GM21423 (cell line): ENCODE data around the gene CYGB.
A peak's percentile ranks its signal among the peaks of the same experiment; 100 is the strongest.

Experiments
- ATAC-seq: cut with Tn5 transposase; IDR thresholded peaks from one replicate; pipeline ENCODE4 v1.9.1; 2021; ENCODE audit warnings: mild to moderate bottlenecking, moderate library complexity; ENCODE audit not compliant: unreplicated experiment

Gene CYGB

DNA sequence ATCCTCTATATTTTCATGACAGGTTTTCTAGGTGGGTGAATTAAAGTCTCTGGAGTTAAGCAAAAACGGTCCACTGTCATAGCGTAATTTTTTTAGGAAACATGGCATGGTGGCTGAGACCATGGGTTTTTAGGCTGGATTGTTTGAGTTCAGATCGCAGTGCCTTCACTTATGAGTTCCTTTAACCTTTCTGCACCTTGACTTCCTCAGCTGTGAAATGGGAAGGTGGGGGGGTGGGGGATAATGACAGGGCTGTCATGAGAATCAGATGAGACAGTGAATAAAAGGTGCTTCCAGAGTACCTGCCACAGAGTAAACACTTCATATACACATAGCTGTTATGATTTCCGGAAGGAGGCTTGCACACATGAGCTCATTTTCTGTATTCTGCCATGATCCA lies 14.2 kb upstream of the CYGB start:
- no peak for ATAC-seq

- no peak for ATAC-seq
Observed at GRCh38 chr17:76550712-76551615, 13.5 kb upstream of the CYGB start.

DNA sequence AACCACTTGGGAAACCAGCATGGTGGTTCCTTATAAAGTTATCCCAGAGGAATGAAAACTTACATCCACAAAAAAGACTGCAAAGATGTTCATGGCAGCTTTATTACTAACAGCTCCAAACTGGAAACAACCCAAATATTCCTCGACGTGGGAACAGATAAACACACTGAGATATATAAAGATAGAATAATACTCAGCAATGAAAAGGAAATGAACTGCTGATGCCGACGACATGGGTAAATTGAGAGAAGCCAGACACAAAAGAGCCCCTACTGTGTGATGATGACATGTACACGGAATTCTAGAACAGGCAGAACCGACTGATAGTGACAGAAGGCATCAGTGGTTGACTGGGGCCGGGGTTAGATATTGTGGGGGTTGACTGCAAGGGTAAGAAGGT lies 12.0 kb upstream of the CYGB start:
- no peak for ATAC-seq

DNA sequence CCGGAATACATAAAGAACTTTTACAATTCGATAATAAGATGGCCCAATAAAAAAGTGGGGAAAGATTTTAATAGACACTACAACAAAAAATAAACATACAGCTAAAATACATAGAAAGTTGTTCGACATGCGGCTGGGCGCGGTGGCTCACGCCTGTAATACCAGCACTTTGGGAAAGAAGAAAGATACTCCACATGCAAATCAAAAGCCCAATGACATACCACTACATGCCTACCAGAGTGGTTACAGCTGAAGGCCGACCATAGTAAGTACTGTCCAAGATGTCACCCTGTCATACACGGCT lies 11.7 kb upstream of the CYGB start:
- ATAC-seq: no peak

GRCh38 chr17:76548378-76549214 lies 11.1 kb upstream of the CYGB start:
- no peak for ATAC-seq

DNA sequence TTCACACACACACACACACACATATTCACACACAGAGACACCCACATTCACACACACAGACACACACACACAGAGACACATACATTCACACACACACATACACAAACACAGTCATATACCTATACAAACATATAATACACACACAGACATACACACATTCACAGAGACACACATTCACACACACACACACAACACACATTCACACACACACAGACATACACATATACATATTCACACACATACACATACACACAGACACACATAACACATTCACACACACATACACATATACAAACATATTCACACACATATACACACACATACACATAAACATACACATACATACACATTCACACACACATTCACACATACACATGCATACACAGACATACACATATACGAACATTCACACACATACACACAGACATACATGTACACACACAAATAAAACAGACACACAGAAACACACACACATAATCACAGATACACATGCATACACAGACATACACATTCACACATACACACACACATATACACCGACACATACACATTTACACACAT lies 10.2 kb upstream of the CYGB start:
- ATAC-seq: no peak

DNA sequence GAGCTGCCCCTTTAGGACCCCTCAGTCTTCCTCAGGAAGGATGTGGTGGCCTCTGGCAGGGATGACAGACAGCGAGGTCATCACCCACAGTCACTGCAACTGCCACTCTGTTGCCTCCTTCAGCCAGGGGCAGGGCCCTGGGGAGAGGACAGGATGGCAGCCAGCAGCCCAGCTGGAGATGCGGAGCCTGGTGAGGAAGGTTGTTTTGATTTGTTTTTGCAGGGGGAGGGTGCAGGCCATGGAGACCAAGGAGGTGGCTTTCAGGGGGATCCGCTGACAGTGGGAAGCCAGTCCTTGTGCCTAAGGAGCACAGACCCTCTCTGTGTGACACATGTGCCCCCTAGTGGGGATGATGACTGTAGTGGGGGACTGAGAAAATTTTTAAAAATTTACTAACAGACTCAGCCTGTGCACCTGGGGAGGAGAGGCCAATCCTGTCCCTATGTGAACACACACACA lies 9.7 kb upstream of the CYGB start:
- peak; percentile 50 for ATAC-seq

DNA sequence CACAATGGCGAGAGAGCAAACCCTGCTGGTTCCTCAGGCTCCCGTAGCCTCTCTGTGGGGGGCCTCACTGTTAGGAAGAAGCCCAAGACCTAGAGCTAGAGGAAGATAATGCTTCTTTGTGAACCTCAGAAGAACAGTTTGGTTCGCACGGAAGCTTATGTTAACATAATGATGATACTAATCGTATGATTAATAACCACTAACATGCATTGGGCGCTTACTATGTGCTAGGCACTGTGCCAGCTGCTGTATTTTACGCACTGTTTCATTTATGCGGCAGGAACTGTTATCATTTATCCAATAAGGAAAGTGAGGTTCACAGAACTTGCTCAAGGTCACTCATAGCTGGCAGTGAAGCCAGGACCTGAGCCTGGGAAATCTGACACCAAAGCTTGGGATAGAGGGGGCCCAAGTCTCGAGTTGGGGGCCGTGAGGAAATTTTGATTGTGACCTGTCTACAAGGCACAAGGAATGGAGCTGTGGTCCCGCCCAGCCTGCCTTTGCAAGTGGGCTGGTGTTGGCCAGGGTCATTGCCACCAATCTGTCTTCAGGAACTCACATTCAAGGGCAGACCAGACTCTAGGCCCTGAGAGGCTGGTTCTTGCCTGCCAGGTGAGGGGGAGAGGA lies 9.2 kb upstream of the CYGB start:
- ATAC-seq: no peak

GRCh38 chr17:76545918-76546555 lies 8.5 kb upstream of the CYGB start:
- no peak for ATAC-seq

- no peak for ATAC-seq
Observed at GRCh38 chr17:76544546-76545365, 7.2 kb upstream of the CYGB start.

- ATAC-seq: no peak
Observed at GRCh38 chr17:76543826-76544545, 6.5 kb upstream of the CYGB start.

GRCh38 chr17:76543482-76543825 lies 5.9 kb upstream of the CYGB start:
- ATAC-seq: no peak

- no peak for ATAC-seq
Observed at GRCh38 chr17:76542984-76543383, 5.5 kb upstream of the CYGB start.

DNA sequence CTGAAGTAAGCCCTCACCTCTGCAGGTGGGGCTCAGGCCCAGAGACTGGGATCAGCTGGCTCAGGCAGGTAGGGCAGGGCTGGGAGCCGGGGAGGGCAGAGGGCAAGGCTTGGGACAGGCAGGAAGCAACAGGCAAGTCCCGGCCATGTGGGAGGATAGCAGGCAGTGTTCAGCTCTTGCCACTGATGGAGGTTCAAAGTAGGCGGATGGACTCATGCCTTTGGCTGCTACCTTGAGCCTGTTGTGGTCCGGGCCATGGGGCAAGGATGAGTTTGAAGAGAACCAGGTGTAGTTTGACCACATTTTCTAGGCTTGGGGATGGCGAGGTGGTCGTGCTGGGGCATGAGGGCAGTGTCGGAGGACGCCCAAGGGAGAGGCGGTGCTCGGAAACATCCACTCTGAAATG lies 5.1 kb upstream of the CYGB start:
- no peak for ATAC-seq

DNA sequence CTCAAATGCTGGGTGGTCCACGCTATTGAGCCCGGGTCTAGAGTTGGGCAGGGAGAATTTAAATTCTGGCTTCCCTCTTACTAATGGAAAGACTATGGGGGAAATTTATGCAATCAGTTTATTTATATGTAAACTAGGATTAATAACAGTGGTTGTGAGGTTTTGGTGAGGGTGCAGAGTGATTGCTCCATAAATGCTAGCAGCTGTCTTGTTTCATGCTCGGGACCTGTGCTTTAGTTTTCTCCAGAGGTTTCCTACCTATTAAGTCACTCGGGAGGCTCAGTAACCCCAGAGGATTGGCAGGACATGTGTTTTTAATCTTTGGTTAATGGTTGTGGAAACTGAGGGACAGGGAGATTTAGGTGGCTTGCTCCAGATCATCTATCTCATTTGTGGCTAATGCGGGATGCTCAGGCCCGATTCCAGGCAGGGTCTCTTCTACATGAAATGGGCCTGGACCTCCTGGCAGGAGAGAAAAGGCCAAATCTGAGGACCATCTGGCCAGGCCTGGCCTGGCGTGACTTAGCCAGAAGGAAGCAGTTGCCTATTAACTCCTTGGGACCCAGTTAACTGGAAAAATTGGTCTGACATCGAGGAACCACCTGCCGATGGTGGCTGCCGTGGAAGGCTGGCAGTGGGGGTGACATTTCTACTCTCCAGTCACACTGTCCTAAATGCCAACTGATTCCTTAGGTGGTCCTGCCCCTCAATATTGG lies 4.4 kb upstream of the CYGB start:
- ATAC-seq: no peak

DNA sequence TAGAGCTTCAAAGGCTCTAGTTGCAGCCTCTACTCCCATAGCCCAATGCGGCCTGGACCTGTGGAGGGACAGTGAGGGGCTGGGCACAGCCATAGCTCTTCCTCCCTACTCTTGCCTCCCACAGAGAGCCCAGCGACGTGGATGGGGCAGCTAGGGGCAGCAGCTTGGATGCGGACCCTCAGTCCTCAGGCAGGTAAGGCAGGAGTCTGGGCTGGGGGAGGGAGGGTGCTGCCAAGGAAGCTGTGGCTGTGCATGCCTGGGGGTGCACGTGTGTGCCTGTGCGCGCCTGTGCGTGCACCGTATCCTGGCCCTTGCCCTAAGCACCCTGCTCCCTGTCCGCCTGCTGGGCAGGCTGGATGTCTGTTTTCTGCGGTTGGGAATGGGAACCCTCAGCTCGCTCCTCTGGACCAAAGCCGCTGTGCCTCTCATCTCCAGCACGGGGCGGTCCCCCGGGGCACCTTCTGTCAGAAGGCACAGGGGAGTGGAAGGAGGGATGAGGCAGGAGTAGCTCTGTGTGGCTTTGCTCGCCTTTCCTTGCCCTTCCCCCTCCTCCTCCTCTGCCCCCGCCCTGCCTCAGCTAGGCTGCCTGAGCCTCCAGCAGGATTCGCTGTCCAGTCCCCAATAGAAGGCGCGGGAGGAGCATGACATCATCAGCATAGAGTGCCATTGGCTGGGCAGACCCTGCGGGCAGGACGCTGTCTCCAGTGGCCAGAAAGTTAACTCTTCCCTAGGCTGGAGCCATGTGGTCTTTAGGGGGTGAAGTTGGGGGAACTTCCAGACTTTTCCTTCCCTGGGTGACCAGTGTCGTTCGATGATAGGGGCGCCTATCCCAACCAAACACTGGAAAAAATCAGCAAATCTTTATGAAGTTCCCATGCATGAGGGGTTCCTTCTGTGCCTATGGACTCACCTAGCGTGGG lies 3.1 kb upstream of the CYGB start:
- ATAC-seq: no peak

DNA sequence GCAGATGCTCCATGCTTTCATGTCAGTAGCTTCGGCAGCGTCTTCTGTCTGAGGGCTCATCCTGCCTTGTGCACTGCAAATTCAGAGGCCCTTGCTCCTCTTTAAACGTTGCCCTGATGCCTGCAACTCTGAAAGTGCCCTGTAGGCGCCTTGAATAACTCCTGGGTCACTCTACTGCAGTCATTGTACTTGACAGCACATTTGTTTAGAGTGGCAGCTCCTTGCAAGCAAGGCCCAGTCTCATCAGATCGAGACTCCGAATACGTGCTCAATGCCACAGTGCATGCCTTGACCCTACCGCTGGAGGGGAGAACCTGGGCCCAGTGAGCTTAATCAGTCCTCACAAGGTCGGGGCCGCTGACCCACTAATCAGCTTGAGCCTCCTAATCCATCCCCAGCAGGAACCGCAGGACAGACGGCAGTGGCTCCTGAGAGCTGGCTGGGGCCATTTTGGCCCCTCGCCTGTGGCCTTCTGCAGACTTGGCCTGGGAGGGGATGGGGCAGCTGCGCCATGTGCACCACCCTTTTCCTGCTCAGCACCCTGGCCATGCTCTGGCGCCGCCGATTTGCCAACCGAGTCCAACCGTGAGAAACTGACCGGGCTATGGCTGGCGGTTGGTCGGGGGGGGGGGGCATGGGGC lies 2.2 kb upstream of the CYGB start, which contains the start of gene PRCD:
TSS of gene PRCD (plus strand) at position 414 of the 641 bp plus-strand sequence. CDS start at position 512, 98 bp downstream.
- no peak for ATAC-seq
